ENCODE measurements around the gene KIAA1671. TPM values are rescaled to one million over a fixed set of nuclear protein-coding genes. Genes with fewer than 3 reads are reported as not detected.
A peak's percentile ranks its signal among the peaks of the same experiment; 100 is the strongest.

The KIAA1671 gene
- total RNA-seq, 1 experiment from 2014 or later, result 68.1 TPM

GRCh38 chr22:25071720-25072119 lies 119.2 kb downstream of the KIAA1671 start:
- no peak for DNase-seq (ENCODE audit: unreplicated experiment)
- CTCF ChIA-PET, result interaction anchor here (1.1 kb wide), 2 partner anchors 120 to 133 kb away, joined by 3 read pairs; no protein-coding TSS in a partner anchor
- intact Hi-C loops (cut with micrococcal nuclease), result no loop called here
- TF ChIP-seq, protein P1, sequence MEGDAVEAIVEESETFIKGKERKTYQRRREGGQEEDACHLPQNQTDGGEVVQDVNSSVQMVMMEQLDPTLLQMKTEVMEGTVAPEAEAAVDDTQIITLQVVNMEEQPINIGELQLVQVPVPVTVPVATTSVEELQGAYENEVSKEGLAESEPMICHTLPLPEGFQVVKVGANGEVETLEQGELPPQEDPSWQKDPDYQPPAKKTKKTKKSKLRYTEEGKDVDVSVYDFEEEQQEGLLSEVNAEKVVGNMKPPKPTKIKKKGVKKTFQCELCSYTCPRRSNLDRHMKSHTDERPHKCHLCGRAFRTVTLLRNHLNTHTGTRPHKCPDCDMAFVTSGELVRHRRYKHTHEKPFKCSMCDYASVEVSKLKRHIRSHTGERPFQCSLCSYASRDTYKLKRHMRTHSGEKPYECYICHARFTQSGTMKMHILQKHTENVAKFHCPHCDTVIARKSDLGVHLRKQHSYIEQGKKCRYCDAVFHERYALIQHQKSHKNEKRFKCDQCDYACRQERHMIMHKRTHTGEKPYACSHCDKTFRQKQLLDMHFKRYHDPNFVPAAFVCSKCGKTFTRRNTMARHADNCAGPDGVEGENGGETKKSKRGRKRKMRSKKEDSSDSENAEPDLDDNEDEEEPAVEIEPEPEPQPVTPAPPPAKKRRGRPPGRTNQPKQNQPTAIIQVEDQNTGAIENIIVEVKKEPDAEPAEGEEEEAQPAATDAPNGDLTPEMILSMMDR (IDR thresholded peaks at IDR 0.05; ENCODE audit: unreplicated experiment), result no peak
- BruUV-seq (replicated peaks), result no TSS peak
- Mint-ChIP-seq H3K4me1 (ENCODE audit: insufficient read depth, unreplicated experiment) (peaks cover 6% of the 10 kb centered on the region), H3K4me3 (ENCODE audit: unreplicated experiment) (no peak overlapping the region), H3K27me3 (ENCODE audit: insufficient read depth, unreplicated experiment) (no peaks in the 10 kb centered on the region), H3K27ac (ENCODE audit: low read depth, unreplicated experiment) (no peak overlapping the region), H3K9me3 (ENCODE audit: unreplicated experiment) (no peaks in the 10 kb centered on the region), H3K36me3 (ENCODE audit: insufficient read depth, unreplicated experiment) (peaks cover 62% of the 10 kb centered on the region)
- POLR2A ChIA-PET, result interaction anchor here (0.9 kb wide), 1 partner anchor 40 kb away, joined by 3 read pairs; no protein-coding TSS in a partner anchor

DNA sequence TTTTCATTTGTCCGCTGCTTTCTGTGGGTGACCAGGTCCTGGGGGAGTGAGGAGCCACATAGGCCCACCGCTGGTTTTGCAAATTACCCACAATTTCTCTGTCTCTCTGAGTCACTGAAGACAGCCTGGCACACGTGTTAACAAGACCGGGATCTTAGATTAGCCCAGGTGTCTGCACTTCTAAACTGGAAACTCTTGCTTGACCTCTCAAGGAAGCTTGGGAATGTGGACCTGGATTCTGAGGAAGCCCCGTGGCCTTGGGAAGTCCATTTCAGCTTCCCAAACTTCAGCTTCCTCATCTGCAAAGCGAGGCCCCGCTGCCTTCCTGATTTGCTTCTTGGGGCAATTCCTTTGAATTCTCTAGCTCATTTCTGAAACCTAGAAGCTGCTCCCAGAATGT lies 119.9 kb downstream of the KIAA1671 start:
- TF ChIP-seq, protein P1 (IDR thresholded peaks at IDR 0.05; ENCODE audit: unreplicated experiment), result no peak
- Mint-ChIP-seq H3K27me3 (ENCODE audit: insufficient read depth, unreplicated experiment) (no peaks in the 10 kb centered on the region), H3K4me1 (ENCODE audit: insufficient read depth, unreplicated experiment) (peaks cover 2% of the 10 kb centered on the region), H3K4me3 (ENCODE audit: unreplicated experiment) (no peak overlapping the region), H3K27ac (ENCODE audit: low read depth, unreplicated experiment) (no peak overlapping the region), H3K36me3 (ENCODE audit: insufficient read depth, unreplicated experiment) (peaks cover 64% of the 10 kb centered on the region), H3K9me3 (ENCODE audit: unreplicated experiment) (no peaks in the 10 kb centered on the region)
- no peak for DNase-seq (ENCODE audit: unreplicated experiment)
- BruUV-seq (replicated peaks), result no TSS peak
- ChIA-PET POLR2A (interaction anchor here (0.9 kb wide), 1 partner anchor 39 kb away, joined by 3 read pairs; no protein-coding TSS in a partner anchor), CTCF (interaction anchor here (0.6 to 1.1 kb wide), 3 partner anchors 21 to 134 kb away, joined by 3 to 5 read pairs (median 3); no protein-coding TSS in a partner anchor)
- intact Hi-C loops (cut with micrococcal nuclease), result no loop called here

DNA sequence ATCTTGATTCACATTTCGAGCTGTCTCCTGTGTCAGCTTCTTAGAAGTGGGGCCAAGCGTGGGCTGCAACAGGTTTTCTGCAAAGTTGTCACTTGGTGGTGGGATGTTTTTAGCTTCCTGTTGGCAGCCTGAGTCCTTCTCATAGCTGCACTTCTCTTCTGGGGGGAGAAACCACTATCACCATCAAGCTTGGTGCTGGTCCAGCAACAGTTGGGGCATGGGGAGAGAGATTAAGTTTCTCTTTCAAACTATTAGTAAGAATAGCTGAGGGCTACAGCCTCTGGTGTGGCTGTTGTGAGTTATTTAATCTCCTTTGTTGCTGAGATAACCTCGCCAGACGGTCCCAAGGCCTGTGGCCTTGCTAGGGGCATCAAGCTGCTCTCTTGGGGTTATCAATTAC lies 123.8 kb downstream of the KIAA1671 start:
- Mint-ChIP-seq H3K4me3 (ENCODE audit: unreplicated experiment) (no peak overlapping the region), H3K9me3 (ENCODE audit: unreplicated experiment) (no peaks in the 10 kb centered on the region), H3K27ac (ENCODE audit: low read depth, unreplicated experiment) (no peak overlapping the region), H3K27me3 (ENCODE audit: insufficient read depth, unreplicated experiment) (no peaks in the 10 kb centered on the region), H3K4me1 (ENCODE audit: insufficient read depth, unreplicated experiment) (no peaks in the 10 kb centered on the region), H3K36me3 (ENCODE audit: insufficient read depth, unreplicated experiment) (peaks cover 47% of the 10 kb centered on the region)
- no peak for DNase-seq (ENCODE audit: unreplicated experiment)
- no TSS peak for BruUV-seq (replicated peaks)
- TF ChIP-seq, protein P1 (IDR thresholded peaks at IDR 0.05; ENCODE audit: unreplicated experiment), result no peak
- intact Hi-C loops (cut with micrococcal nuclease), result no loop called here
- ChIA-PET CTCF (interaction anchor here (0.7 to 1.4 kb wide), 4 partner anchors 25 to 138 kb away, joined by 3 to 5 read pairs (median 4); no protein-coding TSS in a partner anchor), POLR2A (no interaction called here)

DNA sequence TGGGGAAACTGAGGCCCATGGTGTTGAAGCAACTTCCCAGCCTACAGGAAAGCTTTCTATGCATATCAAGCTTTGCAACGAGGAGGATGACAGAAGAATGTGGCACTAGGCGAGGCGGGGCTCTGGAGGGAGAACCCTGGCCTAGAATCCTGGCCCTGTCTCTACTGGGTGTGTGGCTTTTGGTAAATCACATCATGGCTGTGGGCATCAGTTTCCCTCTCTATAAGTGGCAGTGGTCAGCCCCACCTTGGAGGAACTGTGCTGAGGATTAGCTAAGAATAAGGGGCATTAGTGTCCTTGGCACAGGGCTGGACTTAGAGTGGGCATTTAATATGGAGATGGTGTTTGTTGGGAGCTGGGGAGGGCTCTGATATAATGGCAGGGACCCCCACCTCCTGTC lies 124.5 kb downstream of the KIAA1671 start:
- intact Hi-C loops (cut with micrococcal nuclease), result no loop called here
- ChIA-PET POLR2A (interaction anchor here (0.5 kb wide), 1 partner anchor 681 kb away, joined by 3 read pairs; no protein-coding TSS in a partner anchor), CTCF (interaction anchor here (1.1 to 1.4 kb wide), 3 partner anchors 20 to 138 kb away, joined by 3 to 4 read pairs (median 4); no protein-coding TSS in a partner anchor)
- H3K4me1 Mint-ChIP-seq (ENCODE audit: insufficient read depth, unreplicated experiment), result no peaks in the 10 kb centered on the region
- no peaks in the 10 kb centered on the region for H3K9me3 Mint-ChIP-seq (ENCODE audit: unreplicated experiment)
- H3K36me3 Mint-ChIP-seq (ENCODE audit: insufficient read depth, unreplicated experiment), result peaks cover 47% of the 10 kb centered on the region
- H3K27me3 Mint-ChIP-seq (ENCODE audit: insufficient read depth, unreplicated experiment), result no peaks in the 10 kb centered on the region
- no peak for DNase-seq (ENCODE audit: unreplicated experiment)
- TF ChIP-seq, protein P1 (IDR thresholded peaks at IDR 0.05; ENCODE audit: unreplicated experiment), result no peak
- H3K4me3 Mint-ChIP-seq (ENCODE audit: unreplicated experiment), result no peak overlapping the region
- BruUV-seq (replicated peaks), result no TSS peak
- peak overlapping the region; percentile 49 for H3K27ac Mint-ChIP-seq (ENCODE audit: low read depth, unreplicated experiment)

Data from MCF 10A (cell line).